Neural progenitor cell (in vitro differentiated cells): ENCODE results near the gene HMSD. TPM values are rescaled to one million over a fixed set of nuclear protein-coding genes. Genes with fewer than 3 reads are reported as not detected.

ENCODE experiments used
- DNase-seq: peaks from one replicate; pipeline ENCODE4 v3.0.0-alpha.2; 2016; ENCODE audit warnings: low spot score
- H2AFZ ChIP-seq: fragments of 200-600 bp; sonication (generic); replicated peaks from 2 replicates; pipeline ENCODE4 v1.6.1; 2016; ENCODE audit warnings: antibody characterized with exemption
- H3F3A ChIP-seq: fragments of 200-600 bp; sonication (generic); 2 replicates; pipeline ENCODE4 v1.6.1; 2016; ENCODE audit warnings: antibody characterized with exemption, low read depth
- H3K27ac ChIP-seq: fragments of 200-600 bp; sonication (generic); 2 replicates; pipeline ENCODE4 v1.5.1; 2016; ENCODE audit warnings: mild to moderate bottlenecking
- H3K27me3 ChIP-seq: fragments of 200-600 bp; sonication (generic); 2 replicates; pipeline ENCODE4 v1.6.1; 2016; ENCODE audit warnings: mild to moderate bottlenecking, moderate library complexity
- H3K36me3 ChIP-seq: fragments of 200-600 bp; sonication (generic); 2 replicates; pipeline ENCODE4 v1.5.1; 2016
- H3K4me1 ChIP-seq: fragments of 200-600 bp; sonication (generic); 2 replicates; pipeline ENCODE4 v1.6.1; 2016; ENCODE audit warnings: mixed run types
- H3K4me2 ChIP-seq: fragments of 200-600 bp; sonication (generic); 2 replicates; pipeline ENCODE4 v1.6.1; 2016
- H3K4me3 ChIP-seq: fragments of 200-600 bp; sonication (generic); 2 replicates; pipeline ENCODE4 v1.5.1; 2016
- H3K79me2 ChIP-seq: fragments of 200-600 bp; sonication (generic); 2 replicates; pipeline ENCODE4 v1.6.1; 2016; ENCODE audit warnings: low read depth
- H3K9ac ChIP-seq: fragments of 200-600 bp; sonication (generic); 2 replicates; pipeline ENCODE4 v1.6.1; 2016
- H3K9me3 ChIP-seq: fragments of 200-600 bp; sonication (generic); 2 replicates; pipeline ENCODE4 v1.5.1; 2016; ENCODE audit warnings: low read depth
- H4K20me1 ChIP-seq: fragments of 200-600 bp; sonication (generic); 2 replicates; pipeline ENCODE4 v1.6.1; 2016; ENCODE audit warnings: low read depth
- H3K27ac Mint-ChIP-seq: 3 replicates; pipeline ENCODE4 v1.8.0; 2021; ENCODE audit warnings: mixed read lengths
- H3K27me3 Mint-ChIP-seq: 2 replicates; pipeline ENCODE4 v1.8.0; 2022; ENCODE audit warnings: low read depth, mild to moderate bottlenecking, inconsistent platforms, moderate library complexity, mixed read lengths; ENCODE audit not compliant: insufficient read depth
- H3K36me3 Mint-ChIP-seq: 3 replicates; pipeline ENCODE4 v1.8.0; 2021; ENCODE audit warnings: mixed read lengths
- H3K4me1 Mint-ChIP-seq: 3 replicates; pipeline ENCODE4 v1.8.0; 2021; ENCODE audit warnings: mixed read lengths
- H3K4me3 Mint-ChIP-seq: 3 replicates; pipeline ENCODE4 v1.8.0; 2021; ENCODE audit warnings: mild to moderate bottlenecking, moderate library complexity, mixed read lengths
- H3K9me3 Mint-ChIP-seq: 3 replicates; pipeline ENCODE4 v1.8.0; 2020; ENCODE audit warnings: mixed read lengths
- CTCF ChIP-seq: fragments of 200-600 bp; sonication (generic); IDR thresholded peaks from 2 replicates; pipeline ENCODE4 v1.5.1; 2017; ENCODE audit warnings: antibody characterized with exemption, mild to moderate bottlenecking
- EZH2 ChIP-seq: fragments of 200-600 bp; sonication (generic); IDR thresholded peaks from 2 replicates; pipeline ENCODE4 v1.6.1; 2017; ENCODE audit warnings: antibody characterized with exemption, mild to moderate bottlenecking, moderate library complexity
- EZH2phosphoT487 ChIP-seq: fragments of 200-600 bp; sonication (generic); IDR thresholded peaks from 2 replicates; pipeline ENCODE4 v1.6.1; 2017; ENCODE audit warnings: antibody characterized with exemption
- total RNA-seq: library from RNA; depleted of rRNA; stranded (reverse); fragments of >200 nt; gene quantifications from 2 replicates; pipeline ENCODE4 v1.2.3, GENCODE V29; 2015; ENCODE audit warnings: low replicate concordance

The HMSD gene
- total RNA-seq, 1 donor from 2014 or later, result 0.88 TPM

- no peaks in the 10 kb centered on the region for H3K9me3 ChIP-seq
- no peak overlapping the region for H3K27ac ChIP-seq
- H3K27me3 ChIP-seq, result peaks cover 27% of the 10 kb centered on the region
- H2AFZ ChIP-seq, result no peak overlapping the region
- TF ChIP-seq EZH2 (no peak), CTCF (no peak), EZH2phosphoT487 (no peak)
- no peak overlapping the region for H3K4me2 ChIP-seq
- Mint-ChIP-seq H3K4me1 (peaks cover 5% of the 10 kb centered on the region), H3K9me3 (no peaks in the 10 kb centered on the region), H3K27me3 (peaks cover 10% of the 10 kb centered on the region), H3K27ac (no peak overlapping the region), H3K36me3 (no peaks in the 10 kb centered on the region), H3K4me3 (no peak overlapping the region)
- H3K36me3 ChIP-seq, result no peaks in the 10 kb centered on the region
- peaks cover 7% of the 10 kb centered on the region for H3K4me1 ChIP-seq
- no peaks in the 10 kb centered on the region for H3K79me2 ChIP-seq
- DNase-seq, result no peak
- H3F3A ChIP-seq, result peaks cover 10% of the 10 kb centered on the region
- no peak overlapping the region for H3K9ac ChIP-seq
- no peak overlapping the region for H3K4me3 ChIP-seq
- H4K20me1 ChIP-seq, result no peaks in the 10 kb centered on the region
Observed at GRCh38 chr18:63951302-63951705, 2.2 kb downstream of the HMSD start.

GRCh38 chr18:63953811-63954210 is 4.7 kb downstream of the HMSD start:
- no peak overlapping the region for H3K4me2 ChIP-seq
- H3K79me2 ChIP-seq, result no peaks in the 10 kb centered on the region
- no peaks in the 10 kb centered on the region for H3K36me3 ChIP-seq
- H3K27me3 ChIP-seq, result peaks cover 12% of the 10 kb centered on the region
- H4K20me1 ChIP-seq, result no peaks in the 10 kb centered on the region
- no peak overlapping the region for H3K4me3 Mint-ChIP-seq
- no peak overlapping the region for H3K4me3 ChIP-seq
- DNase-seq, result no peak
- H3K27me3 Mint-ChIP-seq, result peaks cover 8% of the 10 kb centered on the region
- H3K4me1 ChIP-seq, result peaks cover 2% of the 10 kb centered on the region
- peaks cover 10% of the 10 kb centered on the region for H3F3A ChIP-seq
- no peaks in the 10 kb centered on the region for H3K36me3 Mint-ChIP-seq
- TF ChIP-seq EZH2phosphoT487 (no peak), CTCF (no peak), EZH2 (no peak)
- H3K27ac Mint-ChIP-seq, result no peak overlapping the region
- no peaks in the 10 kb centered on the region for H3K9me3 ChIP-seq
- H3K9me3 Mint-ChIP-seq, result no peaks in the 10 kb centered on the region
- H3K27ac ChIP-seq, result no peak overlapping the region
- H2AFZ ChIP-seq, result no peak overlapping the region
- peaks cover 2% of the 10 kb centered on the region for H3K4me1 Mint-ChIP-seq
- no peak overlapping the region for H3K9ac ChIP-seq

GRCh38 chr18:63956755-63957154 is 7.7 kb downstream of the HMSD start:
- Histone ChIP-seq H3K27ac (no peak overlapping the region), H3K4me1 (no peaks in the 10 kb centered on the region), H2AFZ (no peak overlapping the region), H3K79me2 (no peaks in the 10 kb centered on the region), H3K27me3 (no peaks in the 10 kb centered on the region), H3K9ac (no peak overlapping the region), H3K9me3 (no peaks in the 10 kb centered on the region), H3K4me2 (no peak overlapping the region), H3K4me3 (no peak overlapping the region), H3K36me3 (no peaks in the 10 kb centered on the region), H3F3A (no peaks in the 10 kb centered on the region), H4K20me1 (no peaks in the 10 kb centered on the region)
- TF ChIP-seq EZH2 (no peak), EZH2phosphoT487 (no peak), CTCF (no peak)
- no peak overlapping the region for H3K4me3 Mint-ChIP-seq
- no peak overlapping the region for H3K27ac Mint-ChIP-seq
- no peak for DNase-seq
- peaks cover 6% of the 10 kb centered on the region for H3K27me3 Mint-ChIP-seq
- no peaks in the 10 kb centered on the region for H3K36me3 Mint-ChIP-seq
- no peaks in the 10 kb centered on the region for H3K9me3 Mint-ChIP-seq
- no peaks in the 10 kb centered on the region for H3K4me1 Mint-ChIP-seq
